Vagina (tissue), 2 donors: ENCODE measurements around the gene NR4A3. TPM values are rescaled to one million over a fixed set of nuclear protein-coding genes. Genes with fewer than 3 reads are reported as not detected.

ENCODE experiments used
- DNase-seq, 2 donors: peaks; one replicate each; pipeline ENCODE4 v3.0.0-alpha.2; 2017; ENCODE audit errors: extremely low spot score in 2 of 2
- H3K27ac ChIP-seq: fragments of 200-600 bp; sonication (generic); one replicate; pipeline ENCODE4 v1.5.1; 2019
- H3K27me3 ChIP-seq: fragments of 200-600 bp; sonication (generic); one replicate; pipeline ENCODE4 v1.5.1; 2019
- H3K36me3 ChIP-seq, 2 donors: fragments of 200-600 bp; sonication (generic); one replicate each; pipeline ENCODE4 v1.5.1; 2017 to 2019
- H3K4me1 ChIP-seq: fragments of 200-600 bp; sonication (generic); one replicate; pipeline ENCODE4 v1.5.1; 2019
- H3K4me3 ChIP-seq, 2 donors: fragments of 200-600 bp; sonication (generic); 1 replicate in 1 of 2; 2 replicates in 1 of 2; pipeline ENCODE4 v1.5.1; 2016 to 2019
- H3K9me3 ChIP-seq: fragments of 200-600 bp; sonication (generic); one replicate; pipeline ENCODE4 v1.5.1; 2019
- CTCF ChIP-seq, 3 experiments: fragments of 450-650 bp in 2 of 3; fragments of 200-600 bp in 1 of 3; sonication (generic) in 1 of 3; IDR thresholded peaks; one replicate each; pipeline ENCODE4 v1.5.1; 2017 to 2019; ENCODE audit warnings: antibody characterized with exemption in 3 of 3, mild to moderate bottlenecking in 2 of 3, moderate library complexity in 2 of 3
- POLR2A ChIP-seq, 2 donors: fragments of 450-650 bp; IDR thresholded peaks; one replicate each; pipeline ENCODE4 v1.6.1; 2017; ENCODE audit warnings: antibody characterized with exemption in 2 of 2, mild to moderate bottlenecking in 2 of 2, moderate library complexity in 2 of 2
- POLR2AphosphoS5 ChIP-seq, 2 donors: sonication (generic); formaldehyde crosslinking; IDR thresholded peaks; one replicate each; pipeline ENCODE4 v1.9.0; 2017; ENCODE audit warnings: antibody characterized with exemption in 2 of 2, mild to moderate bottlenecking in 2 of 2, low read depth in 1 of 2; ENCODE audit not compliant: insufficient read depth in 1 of 2
- intact Hi-C: fragments of 100-400 bp; cut with DNase I; formaldehyde crosslinking; loops from one replicate; pipeline ENCODE4 v1.15.1; 2023
- total RNA-seq: library from RNA; depleted of rRNA; stranded (reverse); fragments of >200 nt; gene quantifications from one replicate; pipeline ENCODE4 v1.2.3, GENCODE V29; 2016

Gene NR4A3
- total RNA-seq, 1 donor from 2014 or later: 23.3 TPM

GRCh38 chr9:99833735-99834134 is 12.1 kb downstream of the NR4A3 start:
- H3K27ac ChIP-seq: no peak overlapping the region
- H3K27me3 ChIP-seq: no peaks in the 10 kb centered on the region
- no peak for TF ChIP-seq POLR2AphosphoS5 (IDR thresholded peaks at IDR 0.05; ENCODE audit: insufficient read depth in 1 of 2, low read depth in 1 of 2)
- TF ChIP-seq POLR2A (IDR thresholded peaks at IDR 0.05): no peak
- no peak for TF ChIP-seq CTCF (IDR thresholded peaks at IDR 0.05)
- intact Hi-C loops: no loop called here
- no peaks in the 10 kb centered on the region for H3K4me1 ChIP-seq
- H3K4me3 ChIP-seq: no peak overlapping the region
- no peaks in the 10 kb centered on the region for H3K36me3 ChIP-seq
- no peaks in the 10 kb centered on the region for H3K9me3 ChIP-seq
- no peak for DNase-seq

GRCh38 chr9:99834474-99834873 is 12.8 kb downstream of the NR4A3 start:
- no peaks in the 10 kb centered on the region for H3K4me1 ChIP-seq
- DNase-seq: no peak
- no peak overlapping the region for H3K4me3 ChIP-seq
- H3K27ac ChIP-seq: no peak overlapping the region
- H3K9me3 ChIP-seq: no peaks in the 10 kb centered on the region
- intact Hi-C loops: no loop called here
- no peak for TF ChIP-seq POLR2AphosphoS5 (IDR thresholded peaks at IDR 0.05; ENCODE audit: insufficient read depth in 1 of 2, low read depth in 1 of 2)
- no peak for TF ChIP-seq POLR2A (IDR thresholded peaks at IDR 0.05)
- no peak for TF ChIP-seq CTCF (IDR thresholded peaks at IDR 0.05)
- no peaks in the 10 kb centered on the region for H3K36me3 ChIP-seq
- H3K27me3 ChIP-seq: no peaks in the 10 kb centered on the region

GRCh38 chr9:99835142-99835541 is 13.5 kb downstream of the NR4A3 start:
- intact Hi-C loops: no loop called here
- Histone ChIP-seq H3K4me3 (no peak overlapping the region), H3K27me3 (no peaks in the 10 kb centered on the region), H3K4me1 (no peaks in the 10 kb centered on the region), H3K36me3 (no peaks in the 10 kb centered on the region), H3K9me3 (no peaks in the 10 kb centered on the region), H3K27ac (no peak overlapping the region)
- TF ChIP-seq POLR2AphosphoS5 (IDR thresholded peaks at IDR 0.05; ENCODE audit: insufficient read depth in 1 of 2, low read depth in 1 of 2) (no peak), CTCF (IDR thresholded peaks at IDR 0.05) (no peak), POLR2A (IDR thresholded peaks at IDR 0.05) (no peak)
- no peak for DNase-seq

DNA sequence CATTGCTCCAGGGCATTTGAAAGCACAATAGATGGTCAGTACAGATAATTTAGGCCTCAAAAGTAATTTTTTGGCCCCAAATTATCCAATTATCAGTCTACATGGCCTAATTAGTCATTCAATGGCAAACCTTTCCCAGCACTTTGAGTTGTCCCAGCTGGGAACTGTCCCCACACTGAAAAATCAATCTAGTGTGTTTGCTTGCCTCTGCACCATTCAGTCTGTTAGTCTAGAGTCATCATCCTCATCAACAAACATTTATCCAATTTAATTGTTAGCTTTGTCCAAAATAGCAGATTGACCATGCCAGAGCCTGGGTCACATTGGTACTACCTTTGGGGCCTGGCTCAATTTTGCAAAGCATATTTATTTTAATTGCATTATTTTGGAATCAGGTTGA is 13.9 kb downstream of the NR4A3 start:
- no peaks in the 10 kb centered on the region for H3K36me3 ChIP-seq
- H3K4me3 ChIP-seq: no peak overlapping the region
- H3K4me1 ChIP-seq: no peaks in the 10 kb centered on the region
- no peak for DNase-seq
- TF ChIP-seq CTCF (IDR thresholded peaks at IDR 0.05) (no peak), POLR2AphosphoS5 (IDR thresholded peaks at IDR 0.05; ENCODE audit: insufficient read depth in 1 of 2, low read depth in 1 of 2) (no peak), POLR2A (IDR thresholded peaks at IDR 0.05) (no peak)
- no peak overlapping the region for H3K27ac ChIP-seq
- intact Hi-C loops: no loop called here
- no peaks in the 10 kb centered on the region for H3K9me3 ChIP-seq
- no peaks in the 10 kb centered on the region for H3K27me3 ChIP-seq

DNA sequence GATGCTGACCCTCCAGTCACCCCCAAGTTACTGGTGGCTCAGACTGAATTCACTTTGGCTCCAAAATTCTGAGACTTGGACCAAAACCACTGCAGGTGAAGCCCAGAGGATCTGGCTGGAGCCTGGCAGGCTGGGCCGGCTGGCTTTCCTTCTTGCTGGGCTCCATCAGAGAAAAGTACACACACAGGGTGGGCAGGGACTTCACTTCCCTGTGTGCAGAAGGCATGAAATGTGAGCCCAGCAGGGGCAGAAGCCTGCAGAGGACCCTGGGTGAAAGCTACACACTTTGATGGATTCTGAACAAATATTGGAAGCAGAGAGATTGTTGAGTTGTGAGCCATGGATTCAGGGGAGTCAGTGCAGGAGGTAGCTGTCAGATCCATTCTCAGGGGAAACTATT is 18.4 kb downstream of the NR4A3 start:
- intact Hi-C loops: no loop called here
- Histone ChIP-seq H3K4me3 (no peak overlapping the region), H3K27me3 (no peaks in the 10 kb centered on the region), H3K4me1 (no peaks in the 10 kb centered on the region), H3K36me3 (no peaks in the 10 kb centered on the region), H3K27ac (no peak overlapping the region), H3K9me3 (no peaks in the 10 kb centered on the region)
- no peak for DNase-seq
- TF ChIP-seq POLR2AphosphoS5 (IDR thresholded peaks at IDR 0.05; ENCODE audit: insufficient read depth in 1 of 2, low read depth in 1 of 2) (no peak), POLR2A (IDR thresholded peaks at IDR 0.05) (no peak), CTCF (IDR thresholded peaks at IDR 0.05) (no peak)
